Measurements from ENCODE around the gene FAAP100. TPM values are rescaled to one million over a fixed set of nuclear protein-coding genes. Genes with fewer than 3 reads are reported as not detected.

The FAAP100 gene
- total RNA-seq, 2 experiments from 2014 or later: 40.5 to 42.7 TPM

- TF ChIP-seq CTCF (IDR thresholded peaks at IDR 0.05): no peak
- POLR2A ChIA-PET: interaction anchor here (0.7 to 4.0 kb wide), 4 partner anchors 29 to 240 kb away, joined by 3 to 22 read pairs (median 4); partner anchors contain the start of gene FAAP100
- H3K27ac Mint-ChIP-seq: peak overlapping the region; percentile 38
- CTCF ChIA-PET: interaction anchor here (0.9 to 1.4 kb wide), 3 partner anchors 32 to 263 kb away, joined by 3 to 6 read pairs (median 3); no protein-coding TSS in a partner anchor
- H3K4me1 Mint-ChIP-seq (ENCODE audit: low read depth): peaks cover 25% of the 10 kb centered on the region
- peak overlapping the region; percentile 88 for H3K4me3 Mint-ChIP-seq
- no peaks in the 10 kb centered on the region for H3K27me3 Mint-ChIP-seq
- no peak for ATAC-seq
- intact Hi-C loops (cut with micrococcal nuclease): no loop called here
- H3K36me3 Mint-ChIP-seq (ENCODE audit: low read depth): peaks cover 11% of the 10 kb centered on the region
- no peak for DNase-seq
- no peaks in the 10 kb centered on the region for H3K9me3 Mint-ChIP-seq
These were observed 35.7 kb downstream of the FAAP100 start for GRCh38 chr17:81516439-81516838.

GRCh38 chr17:81515530-81516041 is 36.6 kb downstream of the FAAP100 start:
- ATAC-seq (no peak), DNase-seq (no peak)
- intact Hi-C loops (cut with micrococcal nuclease): no loop called here
- ChIA-PET POLR2A (interaction anchor here (0.7 to 4.0 kb wide), 5 partner anchors 21 to 40 kb away, joined by 3 to 22 read pairs (median 5); partner anchors contain the start of gene FAAP100), CTCF (interaction anchor here (0.9 to 1.4 kb wide), 4 partner anchors 31 to 263 kb away, joined by 3 to 6 read pairs (median 3); no protein-coding TSS in a partner anchor)
- H3K36me3 Mint-ChIP-seq (ENCODE audit: low read depth): peaks cover 20% of the 10 kb centered on the region
- H3K4me1 Mint-ChIP-seq (ENCODE audit: low read depth): peaks cover 22% of the 10 kb centered on the region
- H3K27ac Mint-ChIP-seq: peak overlapping the region; percentile 94
- peak overlapping the region; percentile 88 for H3K4me3 Mint-ChIP-seq
- H3K27me3 Mint-ChIP-seq: no peaks in the 10 kb centered on the region
- H3K9me3 Mint-ChIP-seq: no peaks in the 10 kb centered on the region
- no peak for TF ChIP-seq CTCF (IDR thresholded peaks at IDR 0.05)

GRCh38 chr17:81514739-81515529 is 37.2 kb downstream of the FAAP100 start:
- CTCF ChIA-PET: interaction anchor here (0.9 to 1.4 kb wide), 2 partner anchors 86 to 262 kb away, joined by 3 read pairs; no protein-coding TSS in a partner anchor
- Mint-ChIP-seq H3K9me3 (no peaks in the 10 kb centered on the region), H3K27me3 (no peaks in the 10 kb centered on the region), H3K4me1 (ENCODE audit: low read depth) (peaks cover 21% of the 10 kb centered on the region), H3K4me3 (peak overlapping the region; percentile 88), H3K36me3 (ENCODE audit: low read depth) (peaks cover 26% of the 10 kb centered on the region), H3K27ac (peak overlapping the region; percentile 94)
- POLR2A ChIA-PET: interaction anchor here (0.5 to 4.0 kb wide), 6 partner anchors 22 to 227 kb away, joined by 3 to 22 read pairs (median 4); partner anchors contain the start of gene FAAP100
- ATAC-seq (peak; percentile 37), DNase-seq (peak; percentile 78)
- no peak for TF ChIP-seq CTCF (IDR thresholded peaks at IDR 0.05)
- intact Hi-C loops (cut with micrococcal nuclease): no loop called here

GRCh38 chr17:81514489-81514738 is 37.7 kb downstream of the FAAP100 start:
- Mint-ChIP-seq H3K4me1 (ENCODE audit: low read depth) (peaks cover 26% of the 10 kb centered on the region), H3K27me3 (no peaks in the 10 kb centered on the region), H3K27ac (peak overlapping the region; percentile 91), H3K9me3 (no peaks in the 10 kb centered on the region), H3K4me3 (peak overlapping the region; percentile 85), H3K36me3 (ENCODE audit: low read depth) (peaks cover 32% of the 10 kb centered on the region)
- CTCF ChIA-PET: no interaction called here
- intact Hi-C loops (cut with micrococcal nuclease): no loop called here
- POLR2A ChIA-PET: interaction anchor here (0.5 to 4.5 kb wide), 6 partner anchors 13 to 226 kb away, joined by 3 to 33 read pairs (median 4); partner anchors contain the start of genes FAAP100 and SLC38A10
- no peak for TF ChIP-seq CTCF (IDR thresholded peaks at IDR 0.05)
- ATAC-seq (no peak), DNase-seq (no peak)

All from activated CD8-positive, alpha-beta T cell treated with anti-CD3 and anti-CD28 coated beads for 36 hours (primary cell).